ENCODE data around the gene IFT81. TPM values are rescaled to one million over a fixed set of nuclear protein-coding genes. Genes with fewer than 3 reads are reported as not detected.

IFT81 gene
- total RNA-seq, 1 experiment from 2014 or later = 15.5 TPM

GRCh38 chr12:110077800-110078199, 46.4 kb upstream of the IFT81 start:
- H3K27ac ChIP-seq (ENCODE audit: low read length) = no peak overlapping the region
- intact Hi-C loops (cut with micrococcal nuclease; ENCODE audit: unreplicated experiment) = no loop called here
- no peaks in the 10 kb centered on the region for H3K36me3 ChIP-seq (ENCODE audit: control insufficient read depth, insufficient read depth, low read length)
- H3K27me3 ChIP-seq (ENCODE audit: control insufficient read depth, insufficient read depth, low read length) = no peaks in the 10 kb centered on the region
- in situ Hi-C loops (cut with HindIII; ENCODE audit: low pct_unique_long_range_greater_than_20kb, low sequenced_read_pairs) = no loop called here
- no peaks in the 10 kb centered on the region for H3K4me1 ChIP-seq (ENCODE audit: control insufficient read depth, insufficient read depth, low read length)
- no peak for TF ChIP-seq POLR2AphosphoS5 (IDR thresholded peaks at IDR 0.05; ENCODE audit: low read depth, low read length)
- no peak for TF ChIP-seq SIN3A (IDR thresholded peaks at IDR 0.05; ENCODE audit: borderline replicate concordance, insufficient read depth, low read depth, low read length)
- no peak for TF ChIP-seq TCF7L2 (IDR thresholded peaks at IDR 0.05; ENCODE audit: low read depth, low read length)
- no peak for TF ChIP-seq REST (IDR thresholded peaks at IDR 0.05; ENCODE audit: insufficient read depth in 1 of 2, low read depth in 2 of 2, low read length in 1 of 2)
- TF ChIP-seq CTCF (IDR thresholded peaks at IDR 0.05) = no peak
- POLR2A ChIA-PET = no interaction called here
- no peak overlapping the region for H3K4me3 ChIP-seq (ENCODE audit: low read depth in 2 of 2, low read length in 2 of 2)
- ATAC-seq (no peak), DNase-seq (ENCODE audit: low read depth, low spot score) (no peak)
- H3K9me3 ChIP-seq (ENCODE audit: control insufficient read depth, insufficient read depth, low read depth, low read length) = no peaks in the 10 kb centered on the region
- BruUV-seq (replicated peaks) = no TSS peak
- CTCF ChIA-PET = no interaction called here

- Histone ChIP-seq H3K27me3 (ENCODE audit: control insufficient read depth, insufficient read depth, low read length) (no peaks in the 10 kb centered on the region), H3K4me1 (ENCODE audit: control insufficient read depth, insufficient read depth, low read length) (no peaks in the 10 kb centered on the region), H3K27ac (ENCODE audit: low read length) (no peak overlapping the region), H3K4me3 (ENCODE audit: low read depth in 2 of 2, low read length in 2 of 2) (peak overlapping the region in 1 of 2 experiments; percentile 33; a peak in 2 of 4 replicates), H3K36me3 (ENCODE audit: control insufficient read depth, insufficient read depth, low read length) (no peaks in the 10 kb centered on the region), H3K9me3 (ENCODE audit: control insufficient read depth, insufficient read depth, low read depth, low read length) (no peaks in the 10 kb centered on the region)
- ATAC-seq (no peak), DNase-seq (ENCODE audit: low read depth, low spot score) (no peak)
- intact Hi-C loops (cut with micrococcal nuclease; ENCODE audit: unreplicated experiment) = no loop called here
- BruUV-seq (replicated peaks) = no TSS peak
- ChIA-PET CTCF (interaction anchor here (0.6 kb wide), 1 partner anchor 37 kb away, joined by 3 read pairs; no protein-coding TSS in a partner anchor), POLR2A (no interaction called here)
- in situ Hi-C loops (cut with HindIII; ENCODE audit: low pct_unique_long_range_greater_than_20kb, low sequenced_read_pairs) = no loop called here
- TF ChIP-seq REST (IDR thresholded peaks at IDR 0.05; ENCODE audit: insufficient read depth in 1 of 2, low read depth in 2 of 2, low read length in 1 of 2) = no peak
- TF ChIP-seq SIN3A (IDR thresholded peaks at IDR 0.05; ENCODE audit: borderline replicate concordance, insufficient read depth, low read depth, low read length) = no peak
- TF ChIP-seq TCF7L2 (IDR thresholded peaks at IDR 0.05; ENCODE audit: low read depth, low read length) = no peak
- TF ChIP-seq CTCF (IDR thresholded peaks at IDR 0.05) = no peak
- TF ChIP-seq POLR2AphosphoS5 (IDR thresholded peaks at IDR 0.05; ENCODE audit: low read depth, low read length) = no peak
Measured at GRCh38 chr12:110079477-110080400, 44.4 kb upstream of the IFT81 start.

All from Panc1 (cell line).